ENCODE measurements around the gene FLT4. TPM values are rescaled to one million over a fixed set of nuclear protein-coding genes. Genes with fewer than 3 reads are reported as not detected.
A peak's percentile ranks its signal among the peaks of the same experiment; 100 is the strongest.

FLT4 gene
- total RNA-seq, 2 donors from 2014 or later: 6.9 to 7.9 TPM

- H3K9me3 ChIP-seq (ENCODE audit: control insufficient read depth, low read length): no peaks in the 10 kb centered on the region
Measured at GRCh38 chr5:180670586-180671359, 21.4 kb upstream of the FLT4 start.

GRCh38 chr5:180670157-180670556 is 20.8 kb upstream of the FLT4 start:
- DNase-seq: peak; percentile 42
- Histone ChIP-seq H3K36me3 (ENCODE audit: control insufficient read depth, insufficient read depth, low read length) (no peaks in the 10 kb centered on the region), H3K4me3 (ENCODE audit: low read length) (no peak overlapping the region), H3K27me3 (ENCODE audit: control insufficient read depth, insufficient read depth, low read length, poor library complexity, severe bottlenecking) (peaks cover 43% of the 10 kb centered on the region), H3K9ac (ENCODE audit: extremely low read depth, low read length, poor library complexity, severe bottlenecking) (no peak overlapping the region), H3K9me3 (ENCODE audit: control insufficient read depth, low read length) (no peaks in the 10 kb centered on the region), H3K27ac (ENCODE audit: low read depth, low read length) (no peak overlapping the region), H3K4me1 (ENCODE audit: control insufficient read depth, insufficient read depth, low read length) (no peaks in the 10 kb centered on the region)
- Mint-ChIP-seq H3K36me3 (ENCODE audit: low read depth) (no peaks in the 10 kb centered on the region), H3K4me1 (no peaks in the 10 kb centered on the region), H3K4me3 (no peak overlapping the region), H3K27me3 (ENCODE audit: insufficient read depth) (peaks cover 44% of the 10 kb centered on the region), H3K9me3 (no peaks in the 10 kb centered on the region), H3K27ac (no peak overlapping the region)
- WGBS, 2 experiments (ENCODE audit: insufficient coverage in 1 of 2, insufficient read length in 1 of 2): 97 to 100% methylated on average over 2 to 3 of the region's 3 CpGs
- TF ChIP-seq CTCF (conservative IDR thresholded peaks at IDR 0.05): no peak

More at GRCh38 chr5:180670586-180671359, 21.4 kb upstream of the FLT4 start:
- peak; percentile 82 for DNase-seq
- H3K36me3 ChIP-seq (ENCODE audit: control insufficient read depth, insufficient read depth, low read length): no peaks in the 10 kb centered on the region
- 29 to 44% methylated on average over 9 to 15 of the region's 17 CpGs for WGBS, 2 experiments (ENCODE audit: insufficient coverage in 1 of 2, insufficient read length in 1 of 2)
- H3K9ac ChIP-seq (ENCODE audit: extremely low read depth, low read length, poor library complexity, severe bottlenecking): no peak overlapping the region
- H3K27ac ChIP-seq (ENCODE audit: low read depth, low read length): no peak overlapping the region
- Mint-ChIP-seq H3K9me3 (no peaks in the 10 kb centered on the region), H3K27ac (no peak overlapping the region), H3K36me3 (ENCODE audit: low read depth) (no peaks in the 10 kb centered on the region), H3K4me1 (no peaks in the 10 kb centered on the region), H3K27me3 (ENCODE audit: insufficient read depth) (peaks cover 49% of the 10 kb centered on the region), H3K4me3 (no peak overlapping the region)
- peaks cover 49% of the 10 kb centered on the region for H3K27me3 ChIP-seq (ENCODE audit: control insufficient read depth, insufficient read depth, low read length, poor library complexity, severe bottlenecking)
- H3K4me1 ChIP-seq (ENCODE audit: control insufficient read depth, insufficient read depth, low read length): no peaks in the 10 kb centered on the region
- no peak overlapping the region for H3K4me3 ChIP-seq (ENCODE audit: low read length)
- peak; percentile 87 for TF ChIP-seq CTCF (conservative IDR thresholded peaks at IDR 0.05)

GRCh38 chr5:180669661-180670060 is 20.3 kb upstream of the FLT4 start:
- peak; percentile 45 for DNase-seq
- Mint-ChIP-seq H3K36me3 (ENCODE audit: low read depth) (no peaks in the 10 kb centered on the region), H3K9me3 (no peaks in the 10 kb centered on the region), H3K4me1 (no peaks in the 10 kb centered on the region), H3K4me3 (no peak overlapping the region), H3K27ac (no peak overlapping the region), H3K27me3 (ENCODE audit: insufficient read depth) (peaks cover 40% of the 10 kb centered on the region)
- H3K36me3 ChIP-seq (ENCODE audit: control insufficient read depth, insufficient read depth, low read length): no peaks in the 10 kb centered on the region
- no peak for TF ChIP-seq CTCF (conservative IDR thresholded peaks at IDR 0.05)
- H3K4me3 ChIP-seq (ENCODE audit: low read length): no peak overlapping the region
- no peak overlapping the region for H3K27ac ChIP-seq (ENCODE audit: low read depth, low read length)
- no peaks in the 10 kb centered on the region for H3K4me1 ChIP-seq (ENCODE audit: control insufficient read depth, insufficient read depth, low read length)
- no peak overlapping the region for H3K9ac ChIP-seq (ENCODE audit: extremely low read depth, low read length, poor library complexity, severe bottlenecking)
- H3K9me3 ChIP-seq (ENCODE audit: control insufficient read depth, low read length): no peaks in the 10 kb centered on the region
- peaks cover 38% of the 10 kb centered on the region for H3K27me3 ChIP-seq (ENCODE audit: control insufficient read depth, insufficient read depth, low read length, poor library complexity, severe bottlenecking)
- WGBS, 2 experiments (ENCODE audit: insufficient coverage in 1 of 2, insufficient read length in 1 of 2): 81 to 92% methylated on average over 3 to 5 of the region's 5 CpGs
